Esophagus squamous epithelium (tissue), 5 donors: ENCODE measurements around the gene KIAA0232. TPM values are rescaled to one million over a fixed set of nuclear protein-coding genes. Genes with fewer than 3 reads are reported as not detected.

Experiments used
- DNase-seq: peaks from one replicate; lab custom pipeline; 2025; lab: John Stamatoyannopoulos, UW
- H3K27ac ChIP-seq, 4 donors: fragments of 200-600 bp; sonication (generic); one replicate each; pipeline ENCODE4 v1.5.1; 2016 to 2019; ENCODE audit warnings: mild to moderate bottlenecking in 1 of 4
- H3K27me3 ChIP-seq, 4 donors: fragments of 200-600 bp; sonication (generic); 1 replicate in 3 of 4; 2 replicates in 1 of 4; pipeline versions ENCODE4 v1.5.1 to v1.6.0; 2017 to 2021; ENCODE audit warnings: antibody characterized with exemption in 1 of 4
- H3K36me3 ChIP-seq, 3 donors: fragments of 200-600 bp; sonication (generic); one replicate each; pipeline ENCODE4 v1.5.1; 2016 to 2019
- H3K4me1 ChIP-seq, 3 donors: fragments of 200-600 bp; sonication (generic); one replicate each; pipeline ENCODE4 v1.5.1; 2017 to 2019
- H3K4me3 ChIP-seq, 4 donors: fragments of 200-600 bp; sonication (generic); 1 replicate in 3 of 4; 2 replicates in 1 of 4; pipeline ENCODE4 v1.5.1; 2016 to 2019; ENCODE audit warnings: mild to moderate bottlenecking in 2 of 4, moderate library complexity in 1 of 4
- H3K9me3 ChIP-seq, 3 donors: fragments of 200-600 bp; sonication (generic); one replicate each; pipeline ENCODE4 v1.5.1; 2016 to 2019
- CTCF ChIP-seq, 6 experiments: fragments of 450-650 bp in 4 of 6; fragments of 200-600 bp in 2 of 6; sonication (generic) in 2 of 6; IDR thresholded peaks; one replicate each; pipeline ENCODE4 v1.5.1; 2016 to 2019; ENCODE audit warnings: antibody characterized with exemption in 6 of 6, mild to moderate bottlenecking in 4 of 6, moderate library complexity in 4 of 6
- POLR2A ChIP-seq, 4 donors: fragments of 450-650 bp; IDR thresholded peaks; one replicate each; pipeline ENCODE4 v1.6.1; 2017; ENCODE audit warnings: antibody characterized with exemption in 4 of 4, mild to moderate bottlenecking in 4 of 4, moderate library complexity in 3 of 4
- WGBS, 2 donors: methylation state at CpG; one replicate each; pipeline ENCODE4 v1.1.5; 2018; 5-methylcytosine and 5-hydroxymethylcytosine counted together
- intact Hi-C: fragments of 100-400 bp; cut with DNase I; formaldehyde crosslinking; loops from one replicate; pipeline ENCODE4 v1.15.0; 2022
- total RNA-seq, 4 donors: library from RNA; depleted of rRNA; stranded (reverse); fragments of >200 nt; gene quantifications; one replicate each; pipeline ENCODE4 v1.1.0, GENCODE V29; 2016
- donor health status: DM: yes; HTN: yes; CAD: no.

The KIAA0232 gene
- total RNA-seq, 4 donors from 2014 or later, result 19.4 to 46.8 (median 35.0) TPM

- DNase-seq, result no peak
- WGBS, 2 donors, result 80 to 89% methylated on average over 6 of the region's 6 CpGs
- intact Hi-C loops, result no loop called here
- Histone ChIP-seq H3K4me3 (no peak overlapping the region), H3K27me3 (no peaks in the 10 kb centered on the region), H3K4me1 (peaks cover 0 to 19% (median 4%) of the 10 kb centered on the region in 3 donors), H3K9me3 (no peaks in the 10 kb centered on the region), H3K27ac (peak overlapping the region in 2 of 4 donors; percentile 36 to 47), H3K36me3 (peaks cover 7 to 71% (median 16%) of the 10 kb centered on the region in 3 donors)
- no peak for TF ChIP-seq CTCF (IDR thresholded peaks at IDR 0.05)
- TF ChIP-seq POLR2A (IDR thresholded peaks at IDR 0.05), result no peak
These were observed 74.7 kb downstream of the KIAA0232 start for GRCh38 chr4:6857009-6857882.

GRCh38 chr4:6858997-6859396 lies 76.5 kb downstream of the KIAA0232 start:
- TF ChIP-seq CTCF (IDR thresholded peaks at IDR 0.05), result no peak
- no peak for TF ChIP-seq POLR2A (IDR thresholded peaks at IDR 0.05)

GRCh38 chr4:6859543-6859942 lies 77.0 kb downstream of the KIAA0232 start:
- no peak for DNase-seq
- H3K27me3 ChIP-seq, result no peaks in the 10 kb centered on the region
- H3K9me3 ChIP-seq, result no peaks in the 10 kb centered on the region
- H3K4me3 ChIP-seq, result no peak overlapping the region
- H3K4me1 ChIP-seq, result peaks cover 0 to 19% (median 4%) of the 10 kb centered on the region in 3 donors
- no peak overlapping the region for H3K27ac ChIP-seq
- TF ChIP-seq CTCF (IDR thresholded peaks at IDR 0.05) (no peak), POLR2A (IDR thresholded peaks at IDR 0.05) (no peak)
- H3K36me3 ChIP-seq, result peaks cover 7 to 79% (median 16%) of the 10 kb centered on the region in 3 donors
- intact Hi-C loops, result no loop called here
- 100% methylated on average over 1 of the region's 1 CpG for WGBS, 2 donors

More at GRCh38 chr4:6858997-6859396, 76.5 kb downstream of the KIAA0232 start:
- H3K9me3 ChIP-seq, result no peaks in the 10 kb centered on the region
- H3K27ac ChIP-seq, result no peak overlapping the region
- H3K4me3 ChIP-seq, result no peak overlapping the region
- H3K36me3 ChIP-seq, result peaks cover 7 to 74% (median 16%) of the 10 kb centered on the region in 3 donors
- H3K4me1 ChIP-seq, result peaks cover 0 to 19% (median 4%) of the 10 kb centered on the region in 3 donors
- intact Hi-C loops, result no loop called here
- DNase-seq, result no peak
- 82 to 84% methylated on average over 6 of the region's 6 CpGs for WGBS, 2 donors
- no peaks in the 10 kb centered on the region for H3K27me3 ChIP-seq

- H3K36me3 ChIP-seq, result peaks cover 0 to 95% (median 9%) of the 10 kb centered on the region in 3 donors
- intact Hi-C loops, result no loop called here
These were observed 85.9 kb downstream of the KIAA0232 start for GRCh38 chr4:6868386-6868785.

More at GRCh38 chr4:6868386-6868785, 85.9 kb downstream of the KIAA0232 start:
- Histone ChIP-seq H3K9me3 (no peaks in the 10 kb centered on the region), H3K4me1 (peaks cover 0 to 13% (median 0%) of the 10 kb centered on the region in 3 donors), H3K27ac (no peak overlapping the region), H3K27me3 (no peaks in the 10 kb centered on the region), H3K4me3 (no peak overlapping the region)
- 92 to 95% methylated on average over 8 of the region's 8 CpGs for WGBS, 2 donors
- TF ChIP-seq CTCF (IDR thresholded peaks at IDR 0.05) (no peak), POLR2A (IDR thresholded peaks at IDR 0.05) (no peak)
- no peak for DNase-seq
